A673 (cell line): ENCODE measurements around the gene CELF4. TPM values are rescaled to one million over a fixed set of nuclear protein-coding genes. Genes with fewer than 3 reads are reported as not detected.

ENCODE experiments used
- BruUV-seq: library from RNA; stranded (reverse); fragments of 400-500 nt; replicated peaks from 2 replicates; lab custom pipeline; 2021; lab: Mats Ljungman, UMichigan
- CTCF ChIA-PET: fragments of 300-600 bp; sonication (Branson Sonifier 250); formaldehyde crosslinking; loops from one replicate; lab custom pipeline; 2022; ENCODE audit warnings: antibody characterized with exemption; lab: Charles Lee
- POLR2A ChIA-PET: fragments of 300-600 bp; sonication (Branson Sonifier 250); formaldehyde crosslinking; loops from one replicate; lab custom pipeline; 2022; ENCODE audit warnings: antibody characterized with exemption; ENCODE audit not compliant: low non-redundant PET; lab: Charles Lee
- DNase-seq: peaks from one replicate; pipeline ENCODE4 v3.0.0-alpha.2; 2015; ENCODE audit warnings: low spot score
- H3K27ac ChIP-seq: fragments of 200-600 bp; sonication (generic); 2 replicates; pipeline ENCODE4 v1.5.1; 2016; ENCODE audit warnings: mixed run types, low read depth, mild to moderate bottlenecking, mixed read lengths, antibody characterized with exemption, low read length; ENCODE audit not compliant: poor library complexity, severe bottlenecking
- H3K27me3 ChIP-seq: fragments of 200-600 bp; sonication (generic); replicated peaks from 2 replicates; pipeline ENCODE4 v1.6.1; 2017; ENCODE audit warnings: mixed run types, low read depth, mild to moderate bottlenecking, mixed read lengths, antibody characterized with exemption, low read length; ENCODE audit not compliant: insufficient read depth, poor library complexity
- H3K36me3 ChIP-seq: fragments of 200-600 bp; sonication (generic); 2 replicates; pipeline ENCODE4 v1.6.1; 2016; ENCODE audit warnings: mixed run types, mild to moderate bottlenecking, mixed read lengths, antibody characterized with exemption, low read length; ENCODE audit not compliant: insufficient read depth, poor library complexity, severe bottlenecking
- H3K4me1 ChIP-seq: fragments of 200-600 bp; sonication (generic); 2 replicates; pipeline ENCODE4 v1.6.1; 2017; ENCODE audit warnings: mixed run types, mild to moderate bottlenecking, mixed read lengths, antibody characterized with exemption, low read length; ENCODE audit not compliant: insufficient read depth, poor library complexity, severe bottlenecking
- H3K4me3 ChIP-seq: fragments of 200-600 bp; sonication (generic); 2 replicates; pipeline ENCODE4 v1.5.1; 2016; ENCODE audit warnings: low read depth, mixed run types, mild to moderate bottlenecking, mixed read lengths, low read length; ENCODE audit not compliant: poor library complexity, severe bottlenecking
- H3K9me3 ChIP-seq: fragments of 200-600 bp; sonication (generic); 2 replicates; pipeline ENCODE4 v1.6.1; 2016; ENCODE audit warnings: mixed run types, low read depth, mild to moderate bottlenecking, mixed read lengths, antibody characterized with exemption, low read length; ENCODE audit not compliant: poor library complexity, severe bottlenecking
- EZH2 ChIP-seq: fragments of 200-600 bp; sonication (generic); IDR thresholded peaks from 2 replicates; pipeline ENCODE4 v1.6.1; 2017; ENCODE audit warnings: borderline replicate concordance, low read depth, mild to moderate bottlenecking, mixed read lengths, antibody characterized with exemption, low read length; ENCODE audit not compliant: poor library complexity, severe bottlenecking
- intact Hi-C: fragments of 100-400 bp; cut with micrococcal nuclease; formaldehyde crosslinking; loops from one replicate; pipeline ENCODE4 v1.10.0; 2022; ENCODE audit not compliant: unreplicated experiment
- total RNA-seq: library from RNA; stranded (reverse); gene quantifications from 2 replicates; pipeline ENCODE4 v1.2.3, GENCODE V29; 2021
- TF ChIP-seq, protein P1 (sequence below): fragments of 300-800, 200-600 bp; sonication (generic); conservative IDR thresholded peaks from 2 replicates; pipeline ENCODE4 v1.5.1; 2017; ENCODE audit warnings: low read depth, mild to moderate bottlenecking, antibody characterized with exemption, low read length, moderate library complexity, mixed read lengths

CELF4 gene
- total RNA-seq, 1 experiment from 2014 or later, result not detected

DNA sequence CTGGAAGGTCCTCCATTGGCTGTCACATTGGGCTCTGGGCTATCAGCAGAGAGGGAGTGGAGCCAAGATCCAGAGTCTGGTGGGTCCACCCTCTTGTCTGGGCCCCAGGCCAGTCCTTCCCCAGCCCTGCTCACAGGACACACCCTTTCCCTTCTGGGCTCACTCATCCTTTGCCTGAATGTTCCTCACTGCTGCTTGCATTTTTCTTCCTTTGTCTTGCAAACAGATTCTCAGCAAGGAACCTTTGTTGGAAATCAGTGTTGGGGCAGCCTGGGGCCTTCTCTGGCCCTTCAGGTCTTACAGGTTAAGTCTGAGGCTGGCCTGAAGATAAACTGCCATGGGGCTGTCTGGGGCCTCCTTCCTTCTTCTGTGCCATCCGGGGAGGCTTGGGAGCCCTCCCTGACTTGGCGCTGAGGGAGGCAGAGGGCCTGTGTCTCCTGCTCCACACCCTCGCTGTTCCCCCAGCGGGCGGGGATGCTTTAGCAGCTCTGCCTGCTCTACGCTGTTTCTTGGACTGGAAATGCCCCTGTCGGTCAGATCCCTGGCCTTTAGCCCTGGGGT is 11.5 kb upstream of the CELF4 start:
- POLR2A ChIA-PET, result interaction anchor here (0.6 kb wide), 1 partner anchor 1477 kb away, joined by 3 read pairs; no protein-coding TSS in a partner anchor
- Histone ChIP-seq H3K36me3 (no peaks in the 10 kb centered on the region), H3K4me1 (no peaks in the 10 kb centered on the region), H3K27me3 (peaks cover 34% of the 10 kb centered on the region), H3K4me3 (no peak overlapping the region), H3K27ac (no peak overlapping the region), H3K9me3 (no peaks in the 10 kb centered on the region)
- intact Hi-C loops, result no loop called here
- CTCF ChIA-PET, result no interaction called here
- no peak for TF ChIP-seq EZH2
- TF ChIP-seq, protein P1, sequence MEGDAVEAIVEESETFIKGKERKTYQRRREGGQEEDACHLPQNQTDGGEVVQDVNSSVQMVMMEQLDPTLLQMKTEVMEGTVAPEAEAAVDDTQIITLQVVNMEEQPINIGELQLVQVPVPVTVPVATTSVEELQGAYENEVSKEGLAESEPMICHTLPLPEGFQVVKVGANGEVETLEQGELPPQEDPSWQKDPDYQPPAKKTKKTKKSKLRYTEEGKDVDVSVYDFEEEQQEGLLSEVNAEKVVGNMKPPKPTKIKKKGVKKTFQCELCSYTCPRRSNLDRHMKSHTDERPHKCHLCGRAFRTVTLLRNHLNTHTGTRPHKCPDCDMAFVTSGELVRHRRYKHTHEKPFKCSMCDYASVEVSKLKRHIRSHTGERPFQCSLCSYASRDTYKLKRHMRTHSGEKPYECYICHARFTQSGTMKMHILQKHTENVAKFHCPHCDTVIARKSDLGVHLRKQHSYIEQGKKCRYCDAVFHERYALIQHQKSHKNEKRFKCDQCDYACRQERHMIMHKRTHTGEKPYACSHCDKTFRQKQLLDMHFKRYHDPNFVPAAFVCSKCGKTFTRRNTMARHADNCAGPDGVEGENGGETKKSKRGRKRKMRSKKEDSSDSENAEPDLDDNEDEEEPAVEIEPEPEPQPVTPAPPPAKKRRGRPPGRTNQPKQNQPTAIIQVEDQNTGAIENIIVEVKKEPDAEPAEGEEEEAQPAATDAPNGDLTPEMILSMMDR, result no peak
- BruUV-seq, result no TSS peak
- no peak for DNase-seq

DNA sequence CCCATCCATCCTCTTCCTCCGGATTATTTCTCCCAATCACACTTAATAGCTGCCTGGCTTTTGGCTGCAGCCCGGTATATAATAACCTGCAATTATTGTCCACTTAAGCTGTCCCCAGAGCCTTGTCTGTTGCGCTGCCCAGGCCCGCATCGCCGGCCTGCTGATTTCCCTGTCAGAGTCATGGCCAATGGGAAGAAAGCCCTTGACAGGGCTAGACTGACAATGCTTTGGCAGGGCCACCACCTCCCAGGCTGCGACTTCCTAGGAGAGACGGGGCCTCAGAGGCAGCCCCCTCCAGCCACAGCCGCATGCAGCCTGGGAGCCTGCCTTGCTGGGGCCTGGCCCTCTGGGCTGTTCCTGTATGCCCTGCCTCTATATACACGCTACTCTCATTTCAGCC is 10.0 kb upstream of the CELF4 start:
- Histone ChIP-seq H3K36me3 (no peaks in the 10 kb centered on the region), H3K9me3 (no peaks in the 10 kb centered on the region), H3K4me1 (no peaks in the 10 kb centered on the region), H3K27ac (no peak overlapping the region), H3K4me3 (no peak overlapping the region), H3K27me3 (peaks cover 47% of the 10 kb centered on the region)
- BruUV-seq, result no TSS peak
- ChIA-PET POLR2A (no interaction called here), CTCF (no interaction called here)
- TF ChIP-seq, protein P1, result no peak
- no peak for TF ChIP-seq EZH2
- intact Hi-C loops, result no loop called here
- no peak for DNase-seq

DNA sequence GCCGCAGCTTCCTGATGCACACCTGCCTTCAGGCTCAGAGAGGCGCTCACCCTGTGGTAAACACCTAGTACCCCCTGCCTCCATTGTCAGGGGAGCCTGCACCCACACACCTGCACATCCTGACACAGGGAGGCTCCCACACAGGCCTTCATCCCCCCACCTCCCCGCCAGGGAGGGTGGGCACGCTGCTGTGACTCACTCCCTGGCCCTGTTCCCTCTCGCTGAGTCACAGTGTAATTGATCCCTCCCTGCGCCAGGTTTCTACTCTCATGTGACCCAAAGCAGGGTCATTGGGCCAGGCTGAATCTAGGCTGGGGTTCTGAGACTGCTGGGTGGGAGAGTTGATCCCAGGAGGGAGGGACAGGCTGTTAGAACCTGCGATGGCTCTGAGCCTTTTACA is 8.5 kb upstream of the CELF4 start:
- Histone ChIP-seq H3K4me3 (no peak overlapping the region), H3K4me1 (no peaks in the 10 kb centered on the region), H3K36me3 (no peaks in the 10 kb centered on the region), H3K27me3 (peaks cover 63% of the 10 kb centered on the region), H3K27ac (no peak overlapping the region), H3K9me3 (no peaks in the 10 kb centered on the region)
- ChIA-PET POLR2A (no interaction called here), CTCF (no interaction called here)
- no peak for TF ChIP-seq EZH2
- TF ChIP-seq, protein P1, result no peak
- no peak for DNase-seq
- intact Hi-C loops, result no loop called here
- no TSS peak for BruUV-seq
